ENCODE results near the gene ADORA2B. TPM values are rescaled to one million over a fixed set of nuclear protein-coding genes. Genes with fewer than 3 reads are reported as not detected.
"Not testable (repeated sequence)": the region's sequence is repeated elsewhere in the genome, so short reads cannot be mapped to it uniquely, and the experiment has no call there.

The ADORA2B gene
- total RNA-seq, 2 experiments from 2014 or later, result not detected

GRCh38 chr17:15900871-15901270 is 44.1 kb upstream of the ADORA2B start:
- ChIA-PET POLR2A (no interaction called here), CTCF (ENCODE audit: unreplicated experiment) (no interaction called here)
- H3K9me2 ChIP-seq (ENCODE audit: insufficient read depth, low read length), result no peaks in the 10 kb centered on the region
- H3K9me3 ChIP-seq (ENCODE audit: low read length), result no peaks in the 10 kb centered on the region
- H3K36me3 ChIP-seq (ENCODE audit: insufficient read depth, low read length), result no peaks in the 10 kb centered on the region
- intact Hi-C loops (cut with micrococcal nuclease; ENCODE audit: unreplicated experiment), result no loop called here
- TF ChIP-seq CTCF (conservative IDR thresholded peaks at IDR 0.05; ENCODE audit: low read length), result no peak
- no peak for TF ChIP-seq EZH2phosphoT487 (IDR thresholded peaks at IDR 0.05; ENCODE audit: borderline replicate concordance, low read depth, low read length)
- H3K4me1 ChIP-seq (ENCODE audit: insufficient read depth, low read length, poor library complexity, severe bottlenecking), result no peaks in the 10 kb centered on the region
- BruUV-seq (replicated peaks), result no TSS peak
- H3K4me3 ChIP-seq (ENCODE audit: low read depth, low read length, poor library complexity, severe bottlenecking), result no peak overlapping the region
- H3K79me2 ChIP-seq (ENCODE audit: insufficient read depth, low read depth, low read length), result no peaks in the 10 kb centered on the region
- peak; percentile 14 for DNase-seq (ENCODE audit: low spot score)
- H3K4me2 ChIP-seq (ENCODE audit: low read length), result no peak overlapping the region
- no peak overlapping the region for H3K27ac ChIP-seq (ENCODE audit: low read depth, low read length, poor library complexity, severe bottlenecking)
- no peaks in the 10 kb centered on the region for H4K20me1 ChIP-seq (ENCODE audit: insufficient read depth, low read length)
- no peak overlapping the region for H2AFZ ChIP-seq (ENCODE audit: low read length)

- H3K36me3 ChIP-seq (ENCODE audit: insufficient read depth, low read length); H3K4me1 ChIP-seq (ENCODE audit: insufficient read depth, low read length, poor library complexity, severe bottlenecking); H3K9me2 ChIP-seq (ENCODE audit: insufficient read depth, low read length); H2AFZ ChIP-seq (ENCODE audit: low read length); H3K79me2 ChIP-seq (ENCODE audit: insufficient read depth, low read depth, low read length); H3K27ac ChIP-seq (ENCODE audit: low read depth, low read length, poor library complexity, severe bottlenecking); H3K4me2 ChIP-seq (ENCODE audit: low read length); intact Hi-C loops (cut with micrococcal nuclease; ENCODE audit: unreplicated experiment); H3K9me3 ChIP-seq (ENCODE audit: low read length); BruUV-seq (replicated peaks); H4K20me1 ChIP-seq (ENCODE audit: insufficient read depth, low read length); DNase-seq (ENCODE audit: low spot score); H3K4me3 ChIP-seq (ENCODE audit: low read depth, low read length, poor library complexity, severe bottlenecking); CTCF ChIA-PET (ENCODE audit: unreplicated experiment): not testable (repeated sequence)
- POLR2A ChIA-PET, result interaction anchor here (1.1 kb wide), 1 partner anchor 11 kb away, joined by 3 read pairs; no protein-coding TSS in a partner anchor
Observed at GRCh38 chr17:15905236-15905635, 39.7 kb upstream of the ADORA2B start.

GRCh38 chr17:15907290-15907689 is 37.6 kb upstream of the ADORA2B start:
- H3K4me1 ChIP-seq (ENCODE audit: insufficient read depth, low read length, poor library complexity, severe bottlenecking), result no peaks in the 10 kb centered on the region
- H3K4me2 ChIP-seq (ENCODE audit: low read length), result no peak overlapping the region
- intact Hi-C loops (cut with micrococcal nuclease; ENCODE audit: unreplicated experiment), result no loop called here
- ChIA-PET CTCF (ENCODE audit: unreplicated experiment) (no interaction called here), POLR2A (no interaction called here)
- no peak for TF ChIP-seq EZH2phosphoT487 (IDR thresholded peaks at IDR 0.05; ENCODE audit: borderline replicate concordance, low read depth, low read length)
- TF ChIP-seq CTCF (conservative IDR thresholded peaks at IDR 0.05; ENCODE audit: low read length), result no peak
- no TSS peak for BruUV-seq (replicated peaks)
- DNase-seq (ENCODE audit: low spot score), result no peak
- no peaks in the 10 kb centered on the region for H4K20me1 ChIP-seq (ENCODE audit: insufficient read depth, low read length)
- H2AFZ ChIP-seq (ENCODE audit: low read length), result no peak overlapping the region
- no peak overlapping the region for H3K4me3 ChIP-seq (ENCODE audit: low read depth, low read length, poor library complexity, severe bottlenecking)
- H3K79me2 ChIP-seq (ENCODE audit: insufficient read depth, low read depth, low read length), result no peaks in the 10 kb centered on the region
- no peaks in the 10 kb centered on the region for H3K9me3 ChIP-seq (ENCODE audit: low read length)
- no peaks in the 10 kb centered on the region for H3K9me2 ChIP-seq (ENCODE audit: insufficient read depth, low read length)
- no peak overlapping the region for H3K27ac ChIP-seq (ENCODE audit: low read depth, low read length, poor library complexity, severe bottlenecking)
- no peaks in the 10 kb centered on the region for H3K36me3 ChIP-seq (ENCODE audit: insufficient read depth, low read length)
